ENCODE results near the gene FBLN1.

DNA sequence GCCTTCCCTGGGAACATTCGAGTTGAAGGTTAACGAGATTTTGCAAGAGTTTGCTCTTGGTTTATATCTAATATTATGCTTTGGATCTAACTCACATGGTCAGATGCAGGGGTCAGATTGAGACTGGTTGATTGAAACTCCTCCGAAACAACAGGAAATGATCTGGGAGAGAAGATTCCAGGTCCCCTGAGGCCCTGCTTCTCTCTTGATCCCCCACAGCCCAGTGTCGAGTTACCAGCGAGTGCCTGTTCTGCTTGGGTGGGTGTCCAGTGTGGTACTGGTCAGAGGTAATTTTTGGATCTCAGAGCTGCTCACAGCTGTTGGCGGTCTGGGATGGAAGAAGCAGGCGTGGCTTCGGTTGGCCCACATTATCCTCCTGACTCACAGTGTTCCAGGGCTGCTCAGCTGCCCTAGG lies 9.2 kb downstream of the FBLN1 start:
- TF ChIP-seq, protein P1, sequence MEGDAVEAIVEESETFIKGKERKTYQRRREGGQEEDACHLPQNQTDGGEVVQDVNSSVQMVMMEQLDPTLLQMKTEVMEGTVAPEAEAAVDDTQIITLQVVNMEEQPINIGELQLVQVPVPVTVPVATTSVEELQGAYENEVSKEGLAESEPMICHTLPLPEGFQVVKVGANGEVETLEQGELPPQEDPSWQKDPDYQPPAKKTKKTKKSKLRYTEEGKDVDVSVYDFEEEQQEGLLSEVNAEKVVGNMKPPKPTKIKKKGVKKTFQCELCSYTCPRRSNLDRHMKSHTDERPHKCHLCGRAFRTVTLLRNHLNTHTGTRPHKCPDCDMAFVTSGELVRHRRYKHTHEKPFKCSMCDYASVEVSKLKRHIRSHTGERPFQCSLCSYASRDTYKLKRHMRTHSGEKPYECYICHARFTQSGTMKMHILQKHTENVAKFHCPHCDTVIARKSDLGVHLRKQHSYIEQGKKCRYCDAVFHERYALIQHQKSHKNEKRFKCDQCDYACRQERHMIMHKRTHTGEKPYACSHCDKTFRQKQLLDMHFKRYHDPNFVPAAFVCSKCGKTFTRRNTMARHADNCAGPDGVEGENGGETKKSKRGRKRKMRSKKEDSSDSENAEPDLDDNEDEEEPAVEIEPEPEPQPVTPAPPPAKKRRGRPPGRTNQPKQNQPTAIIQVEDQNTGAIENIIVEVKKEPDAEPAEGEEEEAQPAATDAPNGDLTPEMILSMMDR (conservative IDR thresholded peaks at IDR 0.05; ENCODE audit: low read length), result no peak
- no peak for TF ChIP-seq EZH2phosphoT487 (IDR thresholded peaks at IDR 0.05; ENCODE audit: borderline replicate concordance)
